B cell (primary cell): ENCODE results near the gene NOL4L. TPM values are rescaled to one million over a fixed set of nuclear protein-coding genes. Genes with fewer than 3 reads are reported as not detected.

Experiments
- ATAC-seq: fragments of 200-7000 bp; cut with Tn5 transposase; one replicate; pipeline ENCODE4 v1.10.0; 2021; ENCODE audit warnings: low read depth, mild to moderate bottlenecking, moderate number of reproducible peaks, moderate library complexity
- CTCF ChIA-PET: fragments of 350-600 bp; sonication (Branson Sonifier 250); formaldehyde crosslinking; loops from one replicate; lab custom pipeline; 2021; ENCODE audit warnings: antibody characterized with exemption, inconsistent platforms; lab: Charles Lee
- POLR2A ChIA-PET: fragments of 350-600 bp; sonication (Branson Sonifier 250); formaldehyde crosslinking; loops from one replicate; lab custom pipeline; 2021; ENCODE audit warnings: antibody characterized with exemption; lab: Charles Lee
- DNase-seq: peaks from one replicate; pipeline ENCODE4 v3.0.0; 2013
- H2AFZ ChIP-seq: 2 replicates; pipeline ENCODE4 v1.6.1; 2012; ENCODE audit warnings: mild to moderate bottlenecking, low read depth, low read length; ENCODE audit not compliant: insufficient read depth, poor library complexity, severe bottlenecking
- H3K27ac ChIP-seq, 2 donors: 1 replicate in 1 of 2; 2 replicates in 1 of 2; pipeline ENCODE4 v1.5.1; 2012 to 2013; ENCODE audit warnings: low read length in 2 of 2, mild to moderate bottlenecking in 2 of 2, moderate library complexity in 1 of 2
- H3K27me3 ChIP-seq, 4 experiments: fragments of 200-600 bp in 1 of 4; sonication (generic) in 1 of 4; replicated peaks in 1 of 4; 1 replicate in 2 of 4; 2 replicates in 2 of 4; pipeline versions ENCODE4 v1.6.1 to v1.7.0; 2013 to 2016; ENCODE audit warnings: low read length in 3 of 4, mild to moderate bottlenecking in 2 of 4, mixed read lengths in 1 of 4, moderate library complexity in 1 of 4; ENCODE audit not compliant: insufficient read depth in 4 of 4, control insufficient read depth in 3 of 4; ENCODE audit errors: control extremely low read depth in 1 of 4
- H3K36me3 ChIP-seq, 2 experiments: replicated peaks in 1 of 2; 1 replicate in 1 of 2; 2 replicates in 1 of 2; pipeline versions ENCODE4 v1.6.1 to v1.7.1; 2013; ENCODE audit warnings: low read length in 1 of 2; ENCODE audit not compliant: insufficient read depth in 2 of 2, control insufficient read depth in 1 of 2; ENCODE audit errors: control extremely low read depth in 1 of 2, extremely low read depth in 1 of 2
- H3K4me1 ChIP-seq, 2 donors: fragments of 200-600 bp in 1 of 2; sonication (generic) in 1 of 2; 1 replicate in 1 of 2; 2 replicates in 1 of 2; pipeline versions ENCODE4 v1.5.1 to v1.6.1; 2013 to 2017; ENCODE audit warnings: low read length in 2 of 2; ENCODE audit not compliant: control insufficient read depth in 2 of 2, insufficient read depth in 2 of 2
- H3K4me2 ChIP-seq: replicated peaks from 2 replicates; pipeline ENCODE3; 2012; ENCODE audit warnings: mild to moderate bottlenecking, low read depth, low read length; ENCODE audit not compliant: poor library complexity, severe bottlenecking
- H3K4me3 ChIP-seq, 5 experiments: fragments of 200-600 bp in 1 of 5; sonication (generic) in 1 of 5; 1 replicate in 3 of 5; 2 replicates in 2 of 5; pipeline versions ENCODE4 v1.5.1 to v1.7.0; 2011 to 2016; ENCODE audit warnings: low read length in 4 of 5, mild to moderate bottlenecking in 4 of 5, low read depth in 2 of 5, control low read depth in 1 of 5, moderate library complexity in 1 of 5; ENCODE audit not compliant: insufficient read depth in 1 of 5; ENCODE audit errors: control extremely low read depth in 1 of 5, extremely low read depth in 1 of 5
- H3K79me2 ChIP-seq: fragments of 200-600 bp; sonication (generic); one replicate; pipeline ENCODE4 v1.6.0; 2016; ENCODE audit warnings: low read length; ENCODE audit not compliant: control insufficient read depth, insufficient read depth
- H3K9ac ChIP-seq: fragments of 200-600 bp; sonication (generic); 2 replicates; pipeline ENCODE4 v1.6.1; 2017; ENCODE audit warnings: mild to moderate bottlenecking, low read length, moderate library complexity
- H3K9me3 ChIP-seq, 3 donors: one replicate each; pipeline versions ENCODE4 v1.6.1 to v1.7.1; 2013; ENCODE audit warnings: low read length in 2 of 3; ENCODE audit not compliant: control insufficient read depth in 2 of 3, insufficient read depth in 1 of 3; ENCODE audit errors: control extremely low read depth in 1 of 3
- H4K20me1 ChIP-seq: 2 replicates; pipeline ENCODE4 v1.6.0; 2012; ENCODE audit warnings: mild to moderate bottlenecking, low read length; ENCODE audit not compliant: insufficient read depth, control insufficient read depth, poor library complexity, severe bottlenecking
- H3K27ac Mint-ChIP-seq: one replicate; pipeline ENCODE4 v1.8.0; 2021; ENCODE audit warnings: mixed read lengths
- H3K27me3 Mint-ChIP-seq: one replicate; pipeline ENCODE4 v1.8.0; 2021; ENCODE audit warnings: mixed read lengths
- H3K4me1 Mint-ChIP-seq: one replicate; pipeline ENCODE4 v1.8.0; 2021; ENCODE audit warnings: mixed read lengths
- H3K4me3 Mint-ChIP-seq: one replicate; pipeline ENCODE4 v1.8.0; 2021; ENCODE audit warnings: mixed read lengths
- H3K9me3 Mint-ChIP-seq: one replicate; pipeline ENCODE4 v1.8.0; 2022; ENCODE audit warnings: mixed read lengths; ENCODE audit not compliant: insufficient read depth
- EZH2 ChIP-seq: IDR thresholded peaks from 2 replicates; pipeline ENCODE4 v1.6.1; 2012; ENCODE audit warnings: borderline replicate concordance, low read depth, mild to moderate bottlenecking, moderate library complexity, low read length; ENCODE audit not compliant: insufficient read depth, poor library complexity, severe bottlenecking
- WGBS: methylation state at CpG from one replicate; pipeline ENCODE4 v1.1.5; 2013; ENCODE audit warnings: missing lambda C conversion rate; ENCODE audit not compliant: insufficient coverage; 5-methylcytosine and 5-hydroxymethylcytosine counted together
- intact Hi-C: fragments of 100-400 bp; cut with micrococcal nuclease; formaldehyde crosslinking; loops from one replicate; pipeline ENCODE4 v1.10.0; 2022
- polyA plus RNA-seq: library from polyadenylated mRNA; depleted of rRNA; stranded (reverse); fragments of >200 nt; gene quantifications from 2 replicates; pipeline ENCODE4 v1.2.3, GENCODE V29; 2012
- total RNA-seq, 2 donors: library from RNA; stranded (reverse); fragments of 120-200 nt in 1 of 2; gene quantifications; 1 replicate in 1 of 2; 2 replicates in 1 of 2; pipeline versions ENCODE4 v1.2.3 to v1.2.4, GENCODE V29; 2013 to 2022
- TF ChIP-seq, protein P1 (sequence below): fragments of 200-600 bp; IDR thresholded peaks from one replicate; pipeline ENCODE4 v1.8.0; 2022; ENCODE audit warnings: antibody characterized with exemption, mild to moderate bottlenecking

NOL4L gene
- total and polyA plus RNA-seq, 2 donors (not counting 1 experiment from before 2014, with no cell fraction given), result 6.5 to 7.9 TPM

DNA sequence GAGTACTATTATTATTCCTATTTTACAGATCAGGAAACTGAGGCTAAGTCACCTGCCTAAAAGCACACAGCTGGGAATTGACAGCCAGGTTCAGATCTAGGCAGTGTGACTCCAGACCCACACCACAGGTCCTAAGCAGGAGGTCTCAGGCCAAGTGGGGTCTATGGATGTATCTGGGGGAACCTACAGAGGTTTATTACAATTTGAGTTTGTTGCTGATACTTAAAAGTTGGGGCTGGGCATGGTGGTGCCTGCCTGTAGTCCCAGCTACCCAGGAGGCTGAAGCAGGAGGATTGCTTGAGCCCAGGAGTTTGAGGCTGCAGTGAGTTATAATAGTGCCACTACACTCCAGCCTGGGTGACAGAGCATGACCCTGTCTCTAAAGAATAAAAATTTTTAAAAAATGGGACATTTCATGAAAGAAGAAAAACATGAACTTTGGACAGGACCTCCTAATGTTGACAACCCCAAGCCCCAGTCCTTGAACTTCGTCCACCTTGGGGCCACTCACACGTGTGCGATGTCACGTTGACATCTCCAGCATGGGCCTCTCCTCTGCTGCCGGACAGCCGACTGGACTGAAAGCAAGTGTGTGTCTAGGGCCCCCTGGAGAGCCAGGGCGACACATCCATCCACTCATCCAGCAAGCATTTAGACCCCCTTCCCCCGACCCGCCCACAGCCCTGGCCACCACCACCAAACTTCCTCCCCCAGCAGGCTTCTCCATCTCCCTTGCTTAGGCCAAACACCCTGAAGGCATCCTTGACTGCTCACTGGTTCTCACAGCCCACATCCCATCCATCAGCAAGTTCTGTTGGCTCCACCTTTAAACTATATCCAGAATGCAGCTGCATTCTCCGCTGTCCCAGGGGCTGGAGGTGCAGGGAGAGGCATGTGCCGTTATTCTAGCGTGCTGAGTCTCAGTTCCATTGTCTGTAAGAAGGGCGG lies 40.0 kb downstream of the NOL4L start:
- Histone ChIP-seq H3K9ac (no peak overlapping the region), H3K4me2 (no peak overlapping the region), H3K4me3 (no peak overlapping the region), H3K27me3 (no peaks in the 10 kb centered on the region), H3K9me3 (no peaks in the 10 kb centered on the region), H4K20me1 (no peaks in the 10 kb centered on the region), H3K36me3 (no peaks in the 10 kb centered on the region), H3K4me1 (peaks cover 6 to 10% of the 10 kb centered on the region in 2 donors), H3K79me2 (peaks cover 12% of the 10 kb centered on the region), H3K27ac (no peak overlapping the region), H2AFZ (no peak overlapping the region)
- Mint-ChIP-seq H3K4me1 (peaks cover 10% of the 10 kb centered on the region), H3K27ac (no peak overlapping the region), H3K4me3 (no peak overlapping the region), H3K27me3 (no peaks in the 10 kb centered on the region), H3K9me3 (peaks cover 2% of the 10 kb centered on the region)
- ATAC-seq (no peak), DNase-seq (no peak)
- TF ChIP-seq EZH2, result no peak
- TF ChIP-seq, protein P1, sequence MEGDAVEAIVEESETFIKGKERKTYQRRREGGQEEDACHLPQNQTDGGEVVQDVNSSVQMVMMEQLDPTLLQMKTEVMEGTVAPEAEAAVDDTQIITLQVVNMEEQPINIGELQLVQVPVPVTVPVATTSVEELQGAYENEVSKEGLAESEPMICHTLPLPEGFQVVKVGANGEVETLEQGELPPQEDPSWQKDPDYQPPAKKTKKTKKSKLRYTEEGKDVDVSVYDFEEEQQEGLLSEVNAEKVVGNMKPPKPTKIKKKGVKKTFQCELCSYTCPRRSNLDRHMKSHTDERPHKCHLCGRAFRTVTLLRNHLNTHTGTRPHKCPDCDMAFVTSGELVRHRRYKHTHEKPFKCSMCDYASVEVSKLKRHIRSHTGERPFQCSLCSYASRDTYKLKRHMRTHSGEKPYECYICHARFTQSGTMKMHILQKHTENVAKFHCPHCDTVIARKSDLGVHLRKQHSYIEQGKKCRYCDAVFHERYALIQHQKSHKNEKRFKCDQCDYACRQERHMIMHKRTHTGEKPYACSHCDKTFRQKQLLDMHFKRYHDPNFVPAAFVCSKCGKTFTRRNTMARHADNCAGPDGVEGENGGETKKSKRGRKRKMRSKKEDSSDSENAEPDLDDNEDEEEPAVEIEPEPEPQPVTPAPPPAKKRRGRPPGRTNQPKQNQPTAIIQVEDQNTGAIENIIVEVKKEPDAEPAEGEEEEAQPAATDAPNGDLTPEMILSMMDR, result no peak
- intact Hi-C loops, result no loop called here
- CTCF ChIA-PET, result no interaction called here
- POLR2A ChIA-PET, result no interaction called here
- WGBS, result 94% methylated on average over 12 of the region's 13 CpGs

DNA sequence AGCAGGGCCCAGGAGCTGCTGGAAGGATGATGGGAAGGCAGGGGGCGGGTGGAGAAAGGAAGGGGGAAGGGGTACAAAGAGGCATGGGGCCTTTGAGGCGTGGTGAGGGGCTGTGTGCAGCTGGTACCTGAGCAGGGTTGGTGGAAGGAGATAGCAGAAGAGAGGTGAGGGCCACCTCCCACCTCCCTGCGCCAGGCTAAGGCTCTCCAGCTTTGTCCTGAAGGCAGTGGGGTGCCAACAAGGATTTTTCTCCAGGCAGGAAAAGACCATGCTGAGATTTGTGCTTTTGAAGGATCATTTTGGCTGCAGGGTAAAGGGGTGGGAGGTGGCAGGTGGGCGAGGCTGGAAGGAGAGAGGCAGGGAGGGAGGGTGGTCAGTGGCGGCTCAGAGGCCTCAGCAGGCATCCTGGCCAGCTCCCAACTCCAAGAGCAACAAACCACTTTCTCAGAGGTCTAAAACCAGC lies 40.8 kb downstream of the NOL4L start:
- no peaks in the 10 kb centered on the region for H3K27me3 Mint-ChIP-seq
- Histone ChIP-seq H3K27me3 (no peaks in the 10 kb centered on the region), H2AFZ (no peak overlapping the region), H3K4me3 (no peak overlapping the region), H3K36me3 (no peaks in the 10 kb centered on the region), H3K79me2 (peaks cover 12% of the 10 kb centered on the region), H3K9ac (no peak overlapping the region), H3K4me1 (peaks cover 14 to 18% of the 10 kb centered on the region in 2 donors), H4K20me1 (no peaks in the 10 kb centered on the region), H3K4me2 (no peak overlapping the region), H3K9me3 (no peaks in the 10 kb centered on the region), H3K27ac (no peak overlapping the region)
- H3K27ac Mint-ChIP-seq, result no peak overlapping the region
- DNase-seq (no peak), ATAC-seq (no peak)
- H3K4me1 Mint-ChIP-seq, result peaks cover 19% of the 10 kb centered on the region
- no peak for TF ChIP-seq EZH2
- TF ChIP-seq, protein P1, result no peak
- intact Hi-C loops, result no loop called here
- CTCF ChIA-PET, result no interaction called here
- peaks cover 2% of the 10 kb centered on the region for H3K9me3 Mint-ChIP-seq
- H3K4me3 Mint-ChIP-seq, result no peak overlapping the region
- POLR2A ChIA-PET, result no interaction called here
- 89% methylated on average over 2 of the region's 5 CpGs for WGBS
